ENCODE data around the gene LEMD2. TPM values are rescaled to one million over a fixed set of nuclear protein-coding genes. Genes with fewer than 3 reads are reported as not detected.

LEMD2 gene
- total and polyA plus RNA-seq, 2 donors (not counting 3 experiments of a cell fraction or from before 2014, with no cell fraction given), result 61.1 to 81.8 TPM

- dilution Hi-C loops (cut with MboI; ENCODE audit: extremely low pct_ligation_motif_present, low sequenced_read_pairs), result no loop called here
- Histone ChIP-seq H3K4me1 (ENCODE audit: control insufficient read depth, extremely low read depth, insufficient read depth, low read length) (peaks cover 6% of the 10 kb centered on the region), H3K36me3 (ENCODE audit: control insufficient read depth in 2 of 2, extremely low read depth in 1 of 2, insufficient read depth in 2 of 2, low read length in 2 of 2) (no peaks in the 10 kb centered on the region), H4K20me1 (replicated peaks; ENCODE audit: control insufficient read depth, extremely low read depth, insufficient read depth, low read length) (no peaks in the 10 kb centered on the region), H3K4me2 (ENCODE audit: insufficient read depth, low read length) (no peak overlapping the region), H3K9me1 (replicated peaks; ENCODE audit: control insufficient read depth, extremely low read depth, insufficient read depth, low read length) (no peaks in the 10 kb centered on the region), H3K4me3 (replicated peaks in 1 of 3; ENCODE audit: insufficient read depth in 1 of 3, low read depth in 1 of 3, low read length in 3 of 3) (no peak overlapping the region), H3K79me2 (ENCODE audit: control insufficient read depth, insufficient read depth, low read length) (no peaks in the 10 kb centered on the region), H3K27ac (ENCODE audit: insufficient read depth, low read depth, low read length) (no peak overlapping the region), H3K27me3 (ENCODE audit: control insufficient read depth in 2 of 2, insufficient read depth in 2 of 2, low read length in 2 of 2) (peaks cover 2 to 5% of the 10 kb centered on the region in 2 experiments), H2AFZ (ENCODE audit: low read depth, low read length) (no peak overlapping the region), H3K9me3 (replicated peaks; ENCODE audit: control insufficient read depth, insufficient read depth, low read length) (no peaks in the 10 kb centered on the region), H3K9ac (replicated peaks; ENCODE audit: extremely low read depth, insufficient read depth, low read length) (no peak overlapping the region)
- intact Hi-C loops (cut with micrococcal nuclease), result loop anchor here (1.0 kb wide), 2 partner anchors 41 to 54 kb away; no protein-coding TSS in a partner anchor
- POLR2A ChIA-PET, result interaction anchor here (0.9 kb wide), 1 partner anchor 17 kb away, joined by 3 read pairs; no protein-coding TSS in a partner anchor
- DNase-seq (ENCODE audit: low read depth, low spot score) (peak; percentile 19), FAIRE-seq (no peak)
- CTCF ChIA-PET, result interaction anchor here (0.7 kb wide), 1 partner anchor 12 kb away, joined by 3 read pairs; no protein-coding TSS in a partner anchor
- BruUV-seq (replicated peaks), result no TSS peak
- TF ChIP-seq CTCF (IDR thresholded peaks at IDR 0.05; ENCODE audit: extremely low read depth in 1 of 2, insufficient read depth in 1 of 2, low read depth in 1 of 2, low read length in 2 of 2) (peak in 1 of 2 donors; percentile 26), GATA2 (IDR thresholded peaks at IDR 0.05; ENCODE audit: insufficient read depth, insufficient read length, low read depth, low read length) (no peak)
Observed at GRCh38 chr6:33822575-33823395, 33.9 kb upstream of the LEMD2 start.
